GM12801 (cell line): ENCODE data around the gene DNASE2B.

Experiments
- CTCF ChIP-seq: IDR thresholded peaks from one replicate; pipeline ENCODE4 v1.5.1; 2011; ENCODE audit warnings: control low read depth; ENCODE audit not compliant: insufficient read length; ENCODE audit errors: extremely low read depth

Gene DNASE2B

GRCh38 chr1:84376000-84376910, 22.0 kb upstream of the DNASE2B start:
- TF ChIP-seq CTCF, result no peak

- TF ChIP-seq CTCF, result no peak
Measured at GRCh38 chr1:84377480-84378095, 20.7 kb upstream of the DNASE2B start.

- no peak for TF ChIP-seq CTCF
Measured at GRCh38 chr1:84379138-84379916, 19.0 kb upstream of the DNASE2B start.

- no peak for TF ChIP-seq CTCF
Measured at GRCh38 chr1:84379917-84380180, 18.4 kb upstream of the DNASE2B start.

- no peak for TF ChIP-seq CTCF
Measured at GRCh38 chr1:84382127-84382526, 16.2 kb upstream of the DNASE2B start.

GRCh38 chr1:84385347-84385746, 12.9 kb upstream of the DNASE2B start:
- TF ChIP-seq CTCF, result no peak

GRCh38 chr1:84386716-84387479, 11.4 kb upstream of the DNASE2B start:
- TF ChIP-seq CTCF, result no peak
